Kidney epithelial cell (primary cell): ENCODE results near the gene CACNA2D1. TPM values are rescaled to one million over a fixed set of nuclear protein-coding genes. Genes with fewer than 3 reads are reported as not detected.

Source experiments
- DNase-seq: peaks from one replicate; pipeline ENCODE4 v3.0.0-alpha.2; 2010; ENCODE audit warnings: low read depth
- H3K27me3 ChIP-seq: 2 replicates; pipeline ENCODE4 v1.6.0; 2011; ENCODE audit warnings: low read length; ENCODE audit not compliant: control insufficient read depth, insufficient read depth
- H3K36me3 ChIP-seq: 2 replicates; pipeline ENCODE4 v1.5.1; 2011; ENCODE audit warnings: low read length; ENCODE audit not compliant: control insufficient read depth, insufficient read depth
- H3K4me3 ChIP-seq: 2 replicates; pipeline ENCODE4 v1.5.1; 2011; ENCODE audit warnings: low read depth, mild to moderate bottlenecking, control low read depth, low read length
- total RNA-seq: library from RNA; depleted of rRNA; stranded (reverse); fragments of >200 nt; gene quantifications from 2 replicates; pipeline ENCODE4 v1.2.3, GENCODE V29; 2015
- TF ChIP-seq, protein P1 (sequence below): IDR thresholded peaks from 2 replicates; pipeline ENCODE4 v1.5.1; 2011; ENCODE audit warnings: mild to moderate bottlenecking, moderate library complexity, low read length, control low read depth, inconsistent platforms; ENCODE audit not compliant: insufficient read depth, poor library complexity, severe bottlenecking

CACNA2D1 gene
- total RNA-seq, 1 donor from 2014 or later, result 5.9 TPM

DNA sequence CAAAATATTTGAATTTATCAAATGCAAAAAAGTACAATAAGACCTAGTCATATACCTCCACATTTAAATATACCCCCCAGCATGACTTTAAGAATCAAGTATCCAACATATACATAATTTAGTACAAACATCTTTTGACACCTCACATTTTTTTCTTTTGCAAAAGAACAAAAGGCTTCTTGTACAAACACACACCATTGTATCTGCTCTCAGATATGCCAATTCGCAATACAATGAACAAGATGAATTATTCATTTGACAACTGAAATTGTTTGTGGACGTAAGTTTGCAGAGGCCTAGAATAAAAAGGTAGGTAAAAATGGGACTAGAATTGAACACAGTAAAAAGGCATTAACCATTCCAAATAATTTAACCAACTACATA lies 154.4 kb downstream of the CACNA2D1 start:
- Histone ChIP-seq H3K36me3 (no peaks in the 10 kb centered on the region), H3K4me3 (no peak overlapping the region), H3K27me3 (no peaks in the 10 kb centered on the region)
- no peak for DNase-seq
- TF ChIP-seq, protein P1, sequence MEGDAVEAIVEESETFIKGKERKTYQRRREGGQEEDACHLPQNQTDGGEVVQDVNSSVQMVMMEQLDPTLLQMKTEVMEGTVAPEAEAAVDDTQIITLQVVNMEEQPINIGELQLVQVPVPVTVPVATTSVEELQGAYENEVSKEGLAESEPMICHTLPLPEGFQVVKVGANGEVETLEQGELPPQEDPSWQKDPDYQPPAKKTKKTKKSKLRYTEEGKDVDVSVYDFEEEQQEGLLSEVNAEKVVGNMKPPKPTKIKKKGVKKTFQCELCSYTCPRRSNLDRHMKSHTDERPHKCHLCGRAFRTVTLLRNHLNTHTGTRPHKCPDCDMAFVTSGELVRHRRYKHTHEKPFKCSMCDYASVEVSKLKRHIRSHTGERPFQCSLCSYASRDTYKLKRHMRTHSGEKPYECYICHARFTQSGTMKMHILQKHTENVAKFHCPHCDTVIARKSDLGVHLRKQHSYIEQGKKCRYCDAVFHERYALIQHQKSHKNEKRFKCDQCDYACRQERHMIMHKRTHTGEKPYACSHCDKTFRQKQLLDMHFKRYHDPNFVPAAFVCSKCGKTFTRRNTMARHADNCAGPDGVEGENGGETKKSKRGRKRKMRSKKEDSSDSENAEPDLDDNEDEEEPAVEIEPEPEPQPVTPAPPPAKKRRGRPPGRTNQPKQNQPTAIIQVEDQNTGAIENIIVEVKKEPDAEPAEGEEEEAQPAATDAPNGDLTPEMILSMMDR, result no peak

DNA sequence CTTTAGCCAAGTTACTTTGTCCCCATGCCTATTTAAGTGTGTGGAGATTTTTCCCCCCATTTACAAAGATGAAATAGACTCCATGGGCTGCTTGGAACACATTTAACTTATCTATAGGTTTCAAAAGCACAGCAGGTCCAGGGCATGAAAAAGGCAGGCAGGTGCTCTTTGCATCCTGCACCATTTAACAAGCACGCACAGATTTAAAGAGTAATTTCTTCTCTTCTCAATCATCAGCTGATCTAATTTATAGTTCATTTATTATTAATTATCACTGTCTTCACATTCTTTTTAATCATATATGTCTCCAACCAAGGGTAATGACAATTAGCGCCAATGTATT lies 156.8 kb downstream of the CACNA2D1 start:
- no peak overlapping the region for H3K4me3 ChIP-seq
- H3K27me3 ChIP-seq, result no peaks in the 10 kb centered on the region
- H3K36me3 ChIP-seq, result no peaks in the 10 kb centered on the region
- DNase-seq, result no peak
- TF ChIP-seq, protein P1, result no peak

DNA sequence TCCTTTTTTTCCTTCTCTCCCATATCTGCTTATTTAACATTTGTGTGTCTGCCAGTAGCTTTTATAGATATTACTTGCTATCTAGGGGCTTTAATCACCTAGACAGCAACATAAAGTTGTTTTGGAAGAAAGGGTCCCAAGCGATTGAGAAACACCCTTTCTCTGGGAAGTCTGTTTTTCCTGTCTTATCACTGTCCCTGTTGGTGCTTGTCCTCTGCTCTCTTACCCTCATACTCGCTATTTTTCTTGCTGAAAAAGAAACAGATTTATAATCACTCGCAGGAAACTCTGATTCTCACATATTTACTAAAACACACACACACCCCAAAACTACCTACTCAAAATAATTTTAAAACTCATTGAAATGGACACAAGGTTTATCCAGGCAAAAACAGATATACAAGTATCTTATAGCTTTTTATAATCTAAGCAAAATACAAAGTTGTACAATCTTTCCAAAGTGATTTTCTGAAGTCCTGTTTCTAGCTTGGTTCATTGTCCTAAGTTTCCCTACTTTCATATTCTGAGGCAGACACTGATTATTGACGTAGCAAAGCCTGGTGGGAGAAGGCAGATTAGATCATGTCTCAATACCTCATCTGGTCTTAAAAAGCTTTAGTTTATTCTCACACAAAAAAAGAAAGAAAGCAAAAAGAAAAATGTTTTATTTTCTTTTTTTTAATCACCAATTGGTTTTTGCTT lies 157.3 kb downstream of the CACNA2D1 start:
- no peak overlapping the region for H3K4me3 ChIP-seq
- no peaks in the 10 kb centered on the region for H3K27me3 ChIP-seq
- DNase-seq, result no peak
- no peaks in the 10 kb centered on the region for H3K36me3 ChIP-seq
- TF ChIP-seq, protein P1, result no peak

GRCh38 chr7:82284936-82285519 lies 158.5 kb downstream of the CACNA2D1 start:
- TF ChIP-seq, protein P1, result no peak
- no peak overlapping the region for H3K4me3 ChIP-seq
- DNase-seq, result no peak
- no peaks in the 10 kb centered on the region for H3K27me3 ChIP-seq
- no peaks in the 10 kb centered on the region for H3K36me3 ChIP-seq

DNA sequence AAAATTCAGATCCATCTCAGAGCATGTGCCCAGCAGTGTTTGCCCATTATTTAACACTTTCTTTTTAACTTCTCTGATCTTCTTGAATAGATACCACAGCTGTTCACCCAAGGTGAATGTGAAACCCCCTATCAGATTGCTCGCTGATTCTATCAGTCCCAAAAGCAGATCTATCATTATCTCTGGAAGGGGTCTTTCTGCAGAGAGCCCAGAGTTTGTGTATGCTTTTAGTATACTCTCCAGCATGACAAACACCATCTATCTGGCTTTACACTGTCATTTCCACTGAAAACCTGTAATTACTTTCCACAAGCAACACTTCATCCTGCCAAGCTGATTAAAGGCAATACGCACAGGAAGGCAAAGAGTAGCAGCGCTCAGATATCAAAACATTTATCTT lies 168.2 kb downstream of the CACNA2D1 start:
- no peak for DNase-seq
- H3K36me3 ChIP-seq, result no peaks in the 10 kb centered on the region
- H3K27me3 ChIP-seq, result no peaks in the 10 kb centered on the region
- TF ChIP-seq, protein P1, result no peak
- H3K4me3 ChIP-seq, result no peak overlapping the region

- H3K36me3 ChIP-seq, result no peaks in the 10 kb centered on the region
- no peak overlapping the region for H3K4me3 ChIP-seq
- DNase-seq, result no peak
- TF ChIP-seq, protein P1, result no peak
- no peaks in the 10 kb centered on the region for H3K27me3 ChIP-seq
These were observed 168.9 kb downstream of the CACNA2D1 start for GRCh38 chr7:82274681-82275080.
